ENCODE measurements around the gene BRAF. TPM values are rescaled to one million over a fixed set of nuclear protein-coding genes. Genes with fewer than 3 reads are reported as not detected.

Gene BRAF
- total and polyA plus RNA-seq, 2 of the 8 experiments (the other 6 are each of a cell fraction or from before 2014, with no cell fraction given), result 11.4 to 32.6 TPM

GRCh38 chr7:140673063-140673773 lies 251.5 kb downstream of the BRAF start (continued):
- TF ChIP-seq KDM1A (IDR thresholded peaks at IDR 0.05; ENCODE audit: borderline replicate concordance, low read length), result no peak
